Measurements from ENCODE around the gene ODAD2. TPM values are rescaled to one million over a fixed set of nuclear protein-coding genes. Genes with fewer than 3 reads are reported as not detected.

ODAD2 gene
- total and polyA plus RNA-seq, 4 experiments from 2014 or later, result 0.14 to 0.32 TPM; not detected in 2

- H3K4me1 ChIP-seq (ENCODE audit: insufficient read depth, low read length), result no peaks in the 10 kb centered on the region
- H3K36me3 ChIP-seq (ENCODE audit: insufficient read depth, low read length), result no peaks in the 10 kb centered on the region
- intact Hi-C loops (cut with micrococcal nuclease), result no loop called here
- H3K4me3 Mint-ChIP-seq, result no peak overlapping the region
- peaks cover 0 to 3% (median 0%) of the 10 kb centered on the region in 4 donors for H3K4me1 Mint-ChIP-seq
- POLR2A ChIA-PET (ENCODE audit: partially characterized antibody), result no interaction called here
- no peak overlapping the region for H3K27ac ChIP-seq (ENCODE audit: low read depth, low read length)
- H3K9me3 ChIP-seq (ENCODE audit: control insufficient read depth in 1 of 2, low read length in 2 of 2), result no peaks in the 10 kb centered on the region
- H3K27ac Mint-ChIP-seq, result no peak overlapping the region
- no peak for DNase-seq
- no peaks in the 10 kb centered on the region for H3K36me3 Mint-ChIP-seq
- H3K4me3 ChIP-seq (ENCODE audit: low read length in 2 of 2), result no peak overlapping the region
- peaks cover 6 to 7% of the 10 kb centered on the region in 2 donors for H3K27me3 Mint-ChIP-seq
- peaks cover 0 to 9% (median 1%) of the 10 kb centered on the region in 8 donors for H3K9me3 Mint-ChIP-seq
- CTCF ChIA-PET (ENCODE audit: partially characterized antibody), result no interaction called here
- H3K27me3 ChIP-seq (ENCODE audit: insufficient read depth, low read length), result no peaks in the 10 kb centered on the region
Measured at GRCh38 chr10:28014651-28015050, 15.8 kb upstream of the ODAD2 start.

GRCh38 chr10:28012990-28013515 lies 14.2 kb upstream of the ODAD2 start:
- Mint-ChIP-seq H3K36me3 (no peaks in the 10 kb centered on the region), H3K27me3 (peaks cover 6 to 10% of the 10 kb centered on the region in 2 donors), H3K27ac (no peak overlapping the region), H3K9me3 (peaks cover 0 to 9% (median 1%) of the 10 kb centered on the region in 8 donors), H3K4me3 (no peak overlapping the region), H3K4me1 (peaks cover 0 to 3% (median 0%) of the 10 kb centered on the region in 4 donors)
- DNase-seq, result no peak
- no peaks in the 10 kb centered on the region for H3K4me1 ChIP-seq (ENCODE audit: insufficient read depth, low read length)
- no peak overlapping the region for H3K4me3 ChIP-seq (ENCODE audit: low read length in 2 of 2)
- no peak overlapping the region for H3K27ac ChIP-seq (ENCODE audit: low read depth, low read length)
- H3K36me3 ChIP-seq (ENCODE audit: insufficient read depth, low read length), result no peaks in the 10 kb centered on the region
- intact Hi-C loops (cut with micrococcal nuclease), result no loop called here
- no peaks in the 10 kb centered on the region for H3K9me3 ChIP-seq (ENCODE audit: control insufficient read depth in 1 of 2, low read length in 2 of 2)
- ChIA-PET CTCF (ENCODE audit: partially characterized antibody) (no interaction called here), POLR2A (ENCODE audit: partially characterized antibody) (no interaction called here)
- no peaks in the 10 kb centered on the region for H3K27me3 ChIP-seq (ENCODE audit: insufficient read depth, low read length)

GRCh38 chr10:28010821-28011220 lies 11.9 kb upstream of the ODAD2 start:
- peaks cover 0 to 3% (median 0%) of the 10 kb centered on the region in 4 donors for H3K4me1 Mint-ChIP-seq
- peaks cover 7 to 9% of the 10 kb centered on the region in 2 donors for H3K27me3 Mint-ChIP-seq
- no peak overlapping the region for H3K27ac ChIP-seq (ENCODE audit: low read depth, low read length)
- H3K4me3 Mint-ChIP-seq, result no peak overlapping the region
- H3K36me3 ChIP-seq (ENCODE audit: insufficient read depth, low read length), result no peaks in the 10 kb centered on the region
- H3K4me3 ChIP-seq (ENCODE audit: low read length in 2 of 2), result no peak overlapping the region
- intact Hi-C loops (cut with micrococcal nuclease), result no loop called here
- H3K9me3 Mint-ChIP-seq, result peaks cover 0 to 9% (median 2%) of the 10 kb centered on the region in 8 donors
- POLR2A ChIA-PET (ENCODE audit: partially characterized antibody), result no interaction called here
- no peaks in the 10 kb centered on the region for H3K36me3 Mint-ChIP-seq
- H3K27me3 ChIP-seq (ENCODE audit: insufficient read depth, low read length), result no peaks in the 10 kb centered on the region
- CTCF ChIA-PET (ENCODE audit: partially characterized antibody), result no interaction called here
- H3K9me3 ChIP-seq (ENCODE audit: control insufficient read depth in 1 of 2, low read length in 2 of 2), result no peaks in the 10 kb centered on the region
- no peak for DNase-seq
- no peak overlapping the region for H3K27ac Mint-ChIP-seq
- no peaks in the 10 kb centered on the region for H3K4me1 ChIP-seq (ENCODE audit: insufficient read depth, low read length)

GRCh38 chr10:28008054-28008453 lies 9.2 kb upstream of the ODAD2 start:
- no peaks in the 10 kb centered on the region for H3K4me1 Mint-ChIP-seq
- ChIA-PET POLR2A (ENCODE audit: partially characterized antibody) (no interaction called here), CTCF (ENCODE audit: partially characterized antibody) (no interaction called here)
- peaks cover 0 to 3% (median 0%) of the 10 kb centered on the region in 8 donors for H3K9me3 Mint-ChIP-seq
- no peak overlapping the region for H3K4me3 Mint-ChIP-seq
- no peaks in the 10 kb centered on the region for H3K9me3 ChIP-seq (ENCODE audit: control insufficient read depth in 1 of 2, low read length in 2 of 2)
- H3K4me3 ChIP-seq (ENCODE audit: low read length in 2 of 2), result no peak overlapping the region
- no peak overlapping the region for H3K27ac Mint-ChIP-seq
- H3K4me1 ChIP-seq (ENCODE audit: insufficient read depth, low read length), result no peaks in the 10 kb centered on the region
- no peaks in the 10 kb centered on the region for H3K36me3 ChIP-seq (ENCODE audit: insufficient read depth, low read length)
- H3K36me3 Mint-ChIP-seq, result no peaks in the 10 kb centered on the region
- intact Hi-C loops (cut with micrococcal nuclease), result no loop called here
- no peak overlapping the region for H3K27ac ChIP-seq (ENCODE audit: low read depth, low read length)
- H3K27me3 ChIP-seq (ENCODE audit: insufficient read depth, low read length), result no peaks in the 10 kb centered on the region
- DNase-seq, result no peak
- peaks cover 9 to 17% of the 10 kb centered on the region in 2 donors for H3K27me3 Mint-ChIP-seq

- H3K27ac ChIP-seq (ENCODE audit: low read depth, low read length), result no peak overlapping the region
- H3K27me3 ChIP-seq (ENCODE audit: insufficient read depth, low read length), result peaks cover 18% of the 10 kb centered on the region
- peaks cover 27 to 45% of the 10 kb centered on the region in 2 donors for H3K27me3 Mint-ChIP-seq
- H3K9me3 ChIP-seq (ENCODE audit: control insufficient read depth in 1 of 2, low read length in 2 of 2), result no peaks in the 10 kb centered on the region
- no peak overlapping the region for H3K4me3 ChIP-seq (ENCODE audit: low read length in 2 of 2)
- no peak for DNase-seq
- H3K27ac Mint-ChIP-seq, result no peak overlapping the region
- intact Hi-C loops (cut with micrococcal nuclease), result no loop called here
- no peaks in the 10 kb centered on the region for H3K4me1 ChIP-seq (ENCODE audit: insufficient read depth, low read length)
- POLR2A ChIA-PET (ENCODE audit: partially characterized antibody), result no interaction called here
- CTCF ChIA-PET (ENCODE audit: partially characterized antibody), result no interaction called here
- peaks cover 7 to 16% (median 12%) of the 10 kb centered on the region in 4 donors for H3K4me1 Mint-ChIP-seq
- H3K9me3 Mint-ChIP-seq, result peaks cover 0 to 3% (median 0%) of the 10 kb centered on the region in 8 donors
- no peaks in the 10 kb centered on the region for H3K36me3 ChIP-seq (ENCODE audit: insufficient read depth, low read length)
- H3K4me3 Mint-ChIP-seq, result peak overlapping the region in 1 of 8 donors; percentile 12
- H3K36me3 Mint-ChIP-seq, result no peaks in the 10 kb centered on the region
Measured at GRCh38 chr10:28001353-28001752, 2.5 kb upstream of the ODAD2 start.

GRCh38 chr10:27998178-27998953 lies 513 bp downstream of the ODAD2 start:
- intact Hi-C loops (cut with micrococcal nuclease), result no loop called here
- Histone ChIP-seq H3K27me3 (ENCODE audit: insufficient read depth, low read length) (peaks cover 18% of the 10 kb centered on the region), H3K36me3 (ENCODE audit: insufficient read depth, low read length) (no peaks in the 10 kb centered on the region), H3K4me1 (ENCODE audit: insufficient read depth, low read length) (no peaks in the 10 kb centered on the region), H3K27ac (ENCODE audit: low read depth, low read length) (no peak overlapping the region), H3K4me3 (ENCODE audit: low read length in 2 of 2) (peak overlapping the region in 1 of 2 donors; percentile 29), H3K9me3 (ENCODE audit: control insufficient read depth in 1 of 2, low read length in 2 of 2) (no peaks in the 10 kb centered on the region)
- Mint-ChIP-seq H3K27me3 (peaks cover 32 to 52% of the 10 kb centered on the region in 2 donors), H3K4me1 (peaks cover 7 to 16% (median 12%) of the 10 kb centered on the region in 4 donors), H3K9me3 (peaks cover 0 to 2% (median 0%) of the 10 kb centered on the region in 8 donors), H3K36me3 (no peaks in the 10 kb centered on the region), H3K27ac (peak overlapping the region in 1 of 7 donors; percentile 82), H3K4me3 (peak overlapping the region; percentile 83 to 94 (median 88))
- POLR2A ChIA-PET (ENCODE audit: partially characterized antibody), result no interaction called here
- CTCF ChIA-PET (ENCODE audit: partially characterized antibody), result no interaction called here
- peak in 4 of 5 donors; percentile 1 to 23 (median 11) for DNase-seq

- no peaks in the 10 kb centered on the region for H3K36me3 Mint-ChIP-seq
- peak overlapping the region in 1 of 7 donors; percentile 82 for H3K27ac Mint-ChIP-seq
- CTCF ChIA-PET (ENCODE audit: partially characterized antibody), result no interaction called here
- peak overlapping the region; percentile 83 to 94 (median 88) for H3K4me3 Mint-ChIP-seq
- POLR2A ChIA-PET (ENCODE audit: partially characterized antibody), result no interaction called here
- H3K9me3 ChIP-seq (ENCODE audit: control insufficient read depth in 1 of 2, low read length in 2 of 2), result no peaks in the 10 kb centered on the region
- H3K4me3 ChIP-seq (ENCODE audit: low read length in 2 of 2), result no peak overlapping the region
- H3K27me3 Mint-ChIP-seq, result peaks cover 32 to 46% of the 10 kb centered on the region in 2 donors
- intact Hi-C loops (cut with micrococcal nuclease), result no loop called here
- no peaks in the 10 kb centered on the region for H3K4me1 ChIP-seq (ENCODE audit: insufficient read depth, low read length)
- no peaks in the 10 kb centered on the region for H3K36me3 ChIP-seq (ENCODE audit: insufficient read depth, low read length)
- H3K9me3 Mint-ChIP-seq, result peaks cover 0 to 2% (median 0%) of the 10 kb centered on the region in 8 donors
- H3K4me1 Mint-ChIP-seq, result peaks cover 7 to 16% (median 12%) of the 10 kb centered on the region in 4 donors
- no peak for DNase-seq
- no peak overlapping the region for H3K27ac ChIP-seq (ENCODE audit: low read depth, low read length)
- H3K27me3 ChIP-seq (ENCODE audit: insufficient read depth, low read length), result peaks cover 18% of the 10 kb centered on the region
Measured at GRCh38 chr10:27997865-27998177, 1.1 kb downstream of the ODAD2 start.

Data from CD4-positive, alpha-beta memory T cell (primary cell).